SK-N-SH treated with all-trans-retinoic acid at 6 μM for 48 hours (cell line): ENCODE results near the gene TBCD.

Source experiments
- CSDC2 ChIP-seq: fragments of 250-450 bp; sonication (Bioruptor Pico); IDR thresholded peaks from 2 replicates; pipeline ENCODE4 v1.5.0; 2020; ENCODE audit warnings: mild to moderate bottlenecking, moderate library complexity
- ISL1 ChIP-seq: fragments of 250-450 bp; sonication (Bioruptor Pico); IDR thresholded peaks from 2 replicates; pipeline ENCODE4 v2.1.2; 2022; ENCODE audit warnings: mild to moderate bottlenecking, moderate library complexity
- PPARA ChIP-seq: fragments of 250-450 bp; sonication (Bioruptor Pico); IDR thresholded peaks from 2 replicates; pipeline ENCODE4 v1.5.0; 2020; ENCODE audit warnings: mild to moderate bottlenecking, borderline replicate concordance
- TCF4 ChIP-seq: fragments of 250-450 bp; sonication (Bioruptor Pico); IDR thresholded peaks from 2 replicates; pipeline ENCODE4 v1.8.0; 2021; ENCODE audit warnings: mild to moderate bottlenecking, moderate library complexity, borderline replicate concordance
- TOX ChIP-seq: fragments of 250-450 bp; sonication (Bioruptor Pico); IDR thresholded peaks from 2 replicates; pipeline ENCODE4 v1.8.0; 2021; ENCODE audit warnings: mild to moderate bottlenecking, moderate library complexity, borderline replicate concordance
- ZC3H10 ChIP-seq: fragments of 250-450 bp; sonication (Bioruptor Pico); IDR thresholded peaks from 2 replicates; pipeline ENCODE4 v1.5.1; 2021; ENCODE audit warnings: mild to moderate bottlenecking, moderate library complexity
- ZNF70 ChIP-seq: fragments of 450-650 bp; formaldehyde crosslinking; IDR thresholded peaks from 2 replicates; pipeline ENCODE4 v1.5.0; 2020; ENCODE audit warnings: mild to moderate bottlenecking, moderate library complexity
- TF ChIP-seq, protein P1 (sequence below): fragments of 250-450 bp; sonication (Bioruptor Pico); IDR thresholded peaks from 2 replicates; pipeline ENCODE4 v1.5.0; 2020; ENCODE audit warnings: mild to moderate bottlenecking, moderate library complexity
- TF ChIP-seq, protein P2 (sequence below): fragments of 250-450 bp; sonication (Bioruptor Pico); IDR thresholded peaks from 2 replicates; pipeline ENCODE4 v1.5.1; 2020; ENCODE audit warnings: low read depth, mild to moderate bottlenecking, moderate library complexity

DNA sequence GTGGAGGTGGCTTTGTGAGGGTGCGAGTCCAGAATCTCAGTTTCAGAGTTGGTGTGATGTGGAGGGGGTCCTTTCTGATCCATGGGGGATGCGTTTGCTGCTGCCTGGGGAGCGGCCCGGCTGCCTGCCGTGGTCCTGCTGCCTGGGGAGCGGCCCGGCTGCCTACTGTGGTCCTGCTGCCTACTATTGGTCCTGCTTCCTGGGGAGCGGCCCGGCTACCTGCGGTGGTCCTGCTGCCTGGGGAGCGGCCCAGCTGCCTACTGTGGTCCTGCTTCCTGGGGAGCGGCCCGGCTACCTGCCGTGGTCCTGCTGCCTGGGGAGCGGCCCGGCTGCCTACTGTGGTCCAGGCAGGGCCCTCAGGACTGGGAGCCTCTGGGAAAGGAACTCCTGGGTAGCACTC is 149.5 kb downstream of the TBCD start:
- TF ChIP-seq TCF4 (CRISPR knock-in tag), result no peak
- TF ChIP-seq, protein P1, sequence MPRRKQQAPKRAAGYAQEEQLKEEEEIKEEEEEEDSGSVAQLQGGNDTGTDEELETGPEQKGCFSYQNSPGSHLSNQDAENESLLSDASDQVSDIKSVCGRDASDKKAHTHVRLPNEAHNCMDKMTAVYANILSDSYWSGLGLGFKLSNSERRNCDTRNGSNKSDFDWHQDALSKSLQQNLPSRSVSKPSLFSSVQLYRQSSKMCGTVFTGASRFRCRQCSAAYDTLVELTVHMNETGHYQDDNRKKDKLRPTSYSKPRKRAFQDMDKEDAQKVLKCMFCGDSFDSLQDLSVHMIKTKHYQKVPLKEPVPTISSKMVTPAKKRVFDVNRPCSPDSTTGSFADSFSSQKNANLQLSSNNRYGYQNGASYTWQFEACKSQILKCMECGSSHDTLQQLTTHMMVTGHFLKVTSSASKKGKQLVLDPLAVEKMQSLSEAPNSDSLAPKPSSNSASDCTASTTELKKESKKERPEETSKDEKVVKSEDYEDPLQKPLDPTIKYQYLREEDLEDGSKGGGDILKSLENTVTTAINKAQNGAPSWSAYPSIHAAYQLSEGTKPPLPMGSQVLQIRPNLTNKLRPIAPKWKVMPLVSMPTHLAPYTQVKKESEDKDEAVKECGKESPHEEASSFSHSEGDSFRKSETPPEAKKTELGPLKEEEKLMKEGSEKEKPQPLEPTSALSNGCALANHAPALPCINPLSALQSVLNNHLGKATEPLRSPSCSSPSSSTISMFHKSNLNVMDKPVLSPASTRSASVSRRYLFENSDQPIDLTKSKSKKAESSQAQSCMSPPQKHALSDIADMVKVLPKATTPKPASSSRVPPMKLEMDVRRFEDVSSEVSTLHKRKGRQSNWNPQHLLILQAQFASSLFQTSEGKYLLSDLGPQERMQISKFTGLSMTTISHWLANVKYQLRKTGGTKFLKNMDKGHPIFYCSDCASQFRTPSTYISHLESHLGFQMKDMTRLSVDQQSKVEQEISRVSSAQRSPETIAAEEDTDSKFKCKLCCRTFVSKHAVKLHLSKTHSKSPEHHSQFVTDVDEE, result no peak
- TF ChIP-seq PPARA (CRISPR knock-in tag), result no peak
- TF ChIP-seq ZC3H10 (CRISPR knock-in tag), result no peak
- TF ChIP-seq, protein P2, sequence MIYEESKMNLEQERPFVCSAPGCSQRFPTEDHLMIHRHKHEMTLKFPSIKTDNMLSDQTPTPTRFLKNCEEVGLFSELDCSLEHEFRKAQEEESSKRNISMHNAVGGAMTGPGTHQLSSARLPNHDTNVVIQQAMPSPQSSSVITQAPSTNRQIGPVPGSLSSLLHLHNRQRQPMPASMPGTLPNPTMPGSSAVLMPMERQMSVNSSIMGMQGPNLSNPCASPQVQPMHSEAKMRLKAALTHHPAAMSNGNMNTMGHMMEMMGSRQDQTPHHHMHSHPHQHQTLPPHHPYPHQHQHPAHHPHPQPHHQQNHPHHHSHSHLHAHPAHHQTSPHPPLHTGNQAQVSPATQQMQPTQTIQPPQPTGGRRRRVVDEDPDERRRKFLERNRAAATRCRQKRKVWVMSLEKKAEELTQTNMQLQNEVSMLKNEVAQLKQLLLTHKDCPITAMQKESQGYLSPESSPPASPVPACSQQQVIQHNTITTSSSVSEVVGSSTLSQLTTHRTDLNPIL (CRISPR knock-in tag), result no peak
- TF ChIP-seq CSDC2 (CRISPR knock-in tag), result no peak
- TF ChIP-seq TOX (CRISPR knock-in tag), result no peak
- no peak for TF ChIP-seq ISL1 (CRISPR knock-in tag)
- no peak for TF ChIP-seq ZNF70
